Right lobe of liver (tissue), 4 donors: ENCODE data around the gene MLX.
A peak's percentile ranks its signal among the peaks of the same experiment; 100 is the strongest.

Experiments
- CTCF ChIP-seq, 4 donors: fragments of 200-600 bp in 3 of 4; fragments of 450-650 bp in 1 of 4; IDR thresholded peaks; one replicate each; pipeline versions ENCODE4 v1.5.1 to v1.8.0; 2016 to 2022; ENCODE audit warnings: antibody characterized with exemption in 4 of 4, mild to moderate bottlenecking in 2 of 4
- POLR2A ChIP-seq: fragments of 450-650 bp; IDR thresholded peaks from one replicate; pipeline ENCODE4 v1.6.1; 2017; ENCODE audit warnings: antibody characterized with exemption, mild to moderate bottlenecking
- donor health status: DM: no; HTN: no; CAD: no.
- donor health status: DM: no; HTN: no; CAD: no.
- donor health status: DM: no; HTN: yes; CAD: no.

- no peak for TF ChIP-seq CTCF (IDR thresholded peaks at IDR 0.05)
- TF ChIP-seq POLR2A, result peak; percentile 70
Observed at GRCh38 chr17:42609182-42609813, 42.4 kb downstream of the MLX start, which contains the start of the genes RETREG3 and TUBG1.
